Colon (tissue), 2 donors: ENCODE results near the gene EDAR.

Source experiments
- FAIRE-seq: peaks from 2 replicates; lab custom pipeline; 2012; peaks lifted over from hg19 to GRCh38; lab: Jason Lieb, UNC
- donor health status: control.
- donor health status: control.

EDAR gene

DNA sequence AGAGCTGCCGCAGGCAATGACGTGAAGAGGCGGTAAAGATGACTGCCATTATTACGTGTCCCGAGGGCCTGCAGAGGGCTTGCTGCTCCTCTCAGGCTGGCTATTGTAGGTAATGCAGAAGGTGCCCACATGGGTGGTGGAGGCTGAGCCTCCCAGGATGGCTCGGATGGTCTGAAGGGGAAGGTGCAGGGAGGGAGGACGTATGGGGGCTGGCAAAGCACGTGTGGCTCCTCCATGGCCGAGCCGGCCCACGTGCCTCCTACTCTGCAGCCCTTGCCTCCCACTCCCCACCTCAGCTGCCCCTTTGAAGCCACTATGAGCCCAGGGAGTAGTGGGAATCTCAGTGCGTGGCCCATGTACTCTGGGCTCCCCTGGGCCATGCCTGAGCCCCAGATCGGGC, 48.9 kb downstream of the EDAR start:
- FAIRE-seq, result no peak

DNA sequence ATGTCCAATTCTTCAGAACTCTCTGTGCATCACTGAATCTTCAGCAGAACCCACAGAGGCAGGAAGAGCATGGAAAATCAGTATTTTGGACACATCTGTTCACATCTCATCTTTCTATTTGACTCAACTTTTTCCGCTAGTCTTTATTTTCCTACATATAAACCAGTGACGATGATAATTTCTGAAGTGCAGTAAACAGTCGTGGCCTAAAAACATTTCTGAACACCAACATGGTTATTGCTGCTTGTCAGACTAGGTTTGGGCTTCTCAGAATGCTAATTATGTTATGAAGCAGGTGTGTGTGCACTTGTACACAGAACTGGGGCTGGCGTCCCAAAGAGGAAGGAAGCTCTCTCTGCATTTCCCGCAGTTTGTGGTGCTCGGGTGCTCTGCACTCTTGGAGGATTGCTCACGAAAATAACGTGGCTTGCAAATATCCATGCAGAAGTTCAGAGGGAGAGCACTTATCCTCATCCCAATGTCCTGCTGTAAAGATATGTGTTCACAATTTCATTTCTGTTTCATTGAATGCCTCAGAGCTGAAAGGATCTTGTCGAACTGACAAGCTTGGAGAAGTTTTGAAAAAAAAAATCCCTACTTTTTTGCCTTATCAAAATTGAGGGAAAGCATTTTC, 50.8 kb downstream of the EDAR start:
- no peak for FAIRE-seq

- no peak for FAIRE-seq
These were observed 51.5 kb downstream of the EDAR start for GRCh38 chr2:108937367-108938017.

DNA sequence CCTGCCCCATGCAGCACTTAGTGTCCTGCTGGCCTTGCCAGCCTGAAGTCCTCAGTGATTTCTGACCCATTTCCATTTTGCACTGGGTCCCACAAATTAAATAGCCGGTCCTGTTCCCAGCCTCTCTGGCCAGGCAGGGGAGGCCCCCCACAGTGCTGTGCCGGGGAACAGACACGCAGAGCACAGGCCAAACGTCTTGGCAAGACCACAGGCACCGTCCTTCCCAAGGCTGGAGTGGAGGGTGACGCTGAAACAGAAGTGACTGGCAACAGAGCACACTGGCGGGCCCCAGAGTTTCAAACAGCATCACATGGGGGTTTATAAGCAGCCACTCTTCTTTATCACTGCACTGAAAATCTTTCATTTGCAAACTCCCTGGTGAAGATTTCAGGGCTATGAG, 52.2 kb downstream of the EDAR start:
- FAIRE-seq, result no peak

DNA sequence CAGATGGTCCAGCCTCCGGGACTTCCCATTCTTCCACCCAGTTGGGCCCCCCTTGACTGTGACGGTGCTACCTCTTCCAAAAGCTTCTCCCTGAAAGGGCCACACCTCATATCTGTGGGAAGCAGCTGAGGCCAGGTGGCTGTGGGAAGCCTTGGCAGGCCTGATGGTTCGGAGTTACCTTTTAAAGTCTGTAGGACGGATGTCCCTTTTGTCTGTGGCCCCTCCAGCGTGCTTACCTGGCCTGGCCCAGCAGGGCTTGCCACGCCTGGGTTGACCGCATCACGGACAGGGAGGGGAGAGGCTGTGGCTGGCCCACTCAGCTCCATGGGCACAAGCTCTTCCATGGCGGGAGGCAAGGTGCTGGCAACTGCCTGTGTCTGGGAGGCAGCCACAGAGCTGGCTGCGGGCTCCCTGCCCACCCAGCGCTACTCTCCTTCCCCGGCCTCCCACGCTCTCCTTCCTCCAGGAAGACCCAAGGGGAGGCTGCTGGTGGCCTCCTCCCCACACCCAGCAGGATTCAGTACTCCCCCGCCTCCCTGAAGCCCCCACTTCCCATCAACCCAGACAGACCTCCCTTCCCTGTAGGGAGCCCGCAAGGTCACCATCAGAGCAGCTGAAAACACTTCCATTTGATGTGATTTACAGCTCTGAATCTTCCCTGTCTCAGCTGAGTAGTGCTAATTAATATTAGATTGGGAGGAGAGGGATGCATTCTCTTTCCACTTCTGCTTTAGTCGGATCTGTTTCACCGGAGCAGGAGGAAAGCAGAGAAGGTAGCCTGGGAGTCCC, 52.8 kb downstream of the EDAR start:
- FAIRE-seq, result no peak

DNA sequence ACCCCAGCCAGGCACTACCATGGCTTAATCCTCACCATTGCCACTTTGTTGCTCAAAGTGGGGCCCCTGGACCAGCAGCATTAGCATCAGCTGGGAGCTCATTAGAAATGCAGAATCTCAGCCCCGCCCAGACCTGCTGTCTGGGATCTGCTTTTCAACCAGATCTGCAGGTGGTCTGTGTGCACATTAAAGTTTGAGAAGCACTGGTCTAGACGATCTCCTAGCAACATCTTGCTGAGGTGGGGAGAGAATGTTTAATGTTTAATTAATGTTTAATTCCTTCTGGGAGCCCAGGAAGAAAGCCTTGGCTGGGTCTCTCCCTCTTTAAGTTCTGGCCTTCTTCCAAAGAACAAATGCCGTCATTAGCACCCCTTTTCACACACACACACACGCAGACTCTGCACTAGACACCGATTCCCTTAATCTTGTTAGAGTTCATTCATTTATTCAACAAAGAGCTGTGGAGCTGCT, 53.7 kb downstream of the EDAR start:
- no peak for FAIRE-seq

DNA sequence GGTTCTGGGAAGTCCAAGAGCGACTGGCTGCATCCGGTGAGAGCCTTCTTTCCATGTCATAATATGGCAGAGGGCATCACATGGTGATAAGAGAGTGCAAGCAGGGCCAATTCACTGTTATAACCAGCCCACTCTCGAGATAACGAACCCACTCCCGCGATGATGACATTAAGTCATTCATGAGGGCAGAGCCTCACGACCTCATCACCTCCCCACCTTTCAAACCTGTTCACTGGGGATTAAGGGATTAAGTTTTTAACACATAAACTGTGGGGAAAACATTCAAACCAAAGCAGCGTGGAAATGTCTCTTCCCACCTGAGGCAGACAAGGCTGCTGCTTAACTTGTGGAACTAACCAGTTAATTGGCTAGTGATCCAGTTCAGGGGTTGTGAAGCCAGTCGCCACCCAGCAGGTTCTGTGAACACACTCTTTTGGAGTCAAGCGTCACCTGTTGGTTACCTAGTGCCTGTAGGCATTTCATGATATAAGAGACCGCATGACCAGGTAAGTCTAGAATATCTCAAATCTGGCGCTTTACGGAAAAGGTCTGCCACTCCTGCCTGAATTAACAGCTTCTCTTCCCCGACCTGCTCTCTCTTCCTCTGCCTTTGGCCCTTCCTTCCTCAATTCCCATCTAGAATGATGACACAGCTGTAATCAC, 54.3 kb downstream of the EDAR start:
- no peak for FAIRE-seq

- FAIRE-seq, result no peak
These were observed 54.9 kb downstream of the EDAR start for GRCh38 chr2:108934151-108934550.

- no peak for FAIRE-seq
These were observed 55.3 kb downstream of the EDAR start for GRCh38 chr2:108933691-108934117.

- no peak for FAIRE-seq
These were observed 56.2 kb downstream of the EDAR start for GRCh38 chr2:108932736-108933332.

GRCh38 chr2:108931372-108931771, 57.6 kb downstream of the EDAR start:
- FAIRE-seq, result no peak

DNA sequence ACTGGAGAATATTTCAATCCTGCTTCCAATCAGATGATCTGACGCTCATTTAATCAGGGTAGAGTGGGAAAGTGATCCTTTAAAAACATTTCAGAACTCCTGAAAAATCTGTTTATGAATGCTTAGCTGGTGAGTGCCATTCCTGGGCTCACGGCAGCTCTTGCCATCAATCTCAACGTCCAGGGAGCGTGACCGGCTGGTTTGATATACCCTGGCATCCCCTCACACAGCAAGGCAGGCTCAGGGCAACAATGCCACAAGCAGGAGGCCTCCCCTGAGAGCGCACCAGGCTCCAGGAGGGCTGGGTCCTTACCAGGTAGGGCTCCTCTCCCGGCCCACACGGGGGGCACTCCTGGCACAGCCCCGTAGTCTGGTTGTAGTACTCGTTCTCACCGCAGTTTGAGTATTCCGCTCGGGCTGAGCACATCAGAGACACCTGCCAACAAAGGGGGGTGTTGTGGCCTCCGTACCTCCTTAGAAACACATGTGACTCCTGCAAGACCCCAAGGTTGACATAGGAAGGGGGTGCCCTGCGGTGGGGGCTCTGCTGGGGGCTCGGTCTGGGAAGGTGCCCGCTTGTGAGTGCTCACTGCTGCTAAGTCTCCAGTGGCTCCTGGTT, 59.1 kb downstream of the EDAR start:
- no peak for FAIRE-seq

DNA sequence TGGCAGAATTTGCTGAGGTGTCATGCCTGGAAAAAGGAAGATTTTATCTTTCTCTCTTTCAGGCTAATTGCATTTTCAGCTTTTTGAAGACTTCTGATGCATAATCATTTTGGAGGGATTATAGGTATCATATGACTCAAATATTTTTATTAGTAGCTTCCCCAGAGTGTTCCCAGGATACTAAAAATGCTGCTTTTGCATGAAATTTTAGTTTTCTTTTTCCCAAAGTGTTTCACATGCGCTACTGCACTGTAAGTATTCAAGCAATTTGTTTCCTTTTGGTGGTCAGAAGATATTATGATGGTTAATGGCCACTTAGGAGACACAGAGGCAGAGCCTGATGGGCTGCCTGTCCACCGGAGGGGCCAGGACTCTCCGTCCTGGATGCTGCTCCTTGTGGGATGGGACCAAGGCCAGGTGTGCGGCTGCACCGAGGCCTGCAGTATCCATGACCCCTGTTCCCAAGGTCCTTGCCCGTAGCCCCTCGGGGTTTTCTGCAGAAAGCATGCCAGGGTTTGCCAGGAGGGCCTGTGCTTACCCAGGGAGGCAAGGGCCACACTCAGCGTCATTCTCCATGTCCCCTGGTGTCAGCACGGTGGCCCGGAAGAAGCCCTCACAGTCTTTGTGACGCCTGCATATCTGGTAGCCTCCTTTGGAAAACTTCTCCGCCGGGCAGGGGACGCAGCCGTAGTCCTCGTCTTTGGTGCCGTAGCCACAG, 60.2 kb downstream of the EDAR start:
- no peak for FAIRE-seq

DNA sequence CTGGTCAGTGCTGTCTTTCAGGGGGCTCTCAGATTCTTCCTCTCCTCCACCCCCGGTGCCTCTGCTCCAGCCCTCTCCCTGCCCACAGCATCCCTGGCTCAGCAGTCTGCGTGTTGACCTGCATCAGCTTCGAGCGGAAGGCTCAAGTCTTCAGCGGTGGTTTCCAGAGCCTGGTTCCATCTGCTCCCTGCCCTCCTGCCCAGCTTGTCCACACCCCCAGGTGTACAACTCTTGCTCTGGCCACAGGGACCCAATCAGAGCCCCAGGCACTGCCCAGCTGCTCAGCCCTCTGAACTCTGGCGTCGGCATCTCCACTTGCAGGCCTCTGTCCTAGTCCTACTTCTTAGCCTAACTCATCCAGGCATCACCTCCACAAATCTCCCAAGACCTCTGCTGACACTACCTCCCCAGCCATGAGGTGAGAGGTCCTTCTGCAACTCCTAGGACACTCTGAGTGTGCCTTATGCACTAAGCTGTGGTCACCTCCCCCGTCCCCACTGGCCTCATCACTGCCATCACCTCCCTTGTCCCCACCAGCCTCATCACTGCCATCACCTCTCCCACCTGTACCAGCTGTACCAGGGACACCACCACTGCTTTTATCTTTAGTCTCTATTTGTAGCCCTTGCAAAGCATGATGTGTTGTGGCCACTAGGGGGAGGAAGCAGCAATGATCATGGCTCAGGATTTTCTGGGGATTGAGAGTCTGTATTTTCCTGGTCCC, 60.9 kb downstream of the EDAR start:
- no peak for FAIRE-seq

- no peak for FAIRE-seq
These were observed 61.6 kb downstream of the EDAR start for GRCh38 chr2:108927405-108927804.

- FAIRE-seq, result no peak
These were observed 62.2 kb downstream of the EDAR start for GRCh38 chr2:108926561-108927380.

DNA sequence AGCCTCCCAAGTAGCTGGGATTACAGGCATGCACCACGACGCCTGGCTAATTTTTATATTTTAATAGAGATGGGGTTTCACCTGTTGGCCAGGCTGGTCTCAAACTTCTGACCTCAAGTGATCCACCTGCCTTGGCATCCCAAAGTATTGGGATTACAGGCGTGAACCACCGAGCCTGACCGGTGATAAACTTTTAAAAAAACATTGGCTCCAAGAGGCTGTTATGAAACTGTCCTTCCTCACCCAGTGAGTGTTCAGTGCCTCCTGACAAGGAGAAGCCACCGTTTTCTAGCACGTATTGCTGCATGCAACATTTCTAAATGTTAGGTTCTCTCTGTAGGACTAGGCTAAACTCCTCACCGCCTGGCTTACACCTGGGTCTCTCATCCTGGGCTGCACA, 63.3 kb downstream of the EDAR start:
- no peak for FAIRE-seq

- FAIRE-seq, result no peak
These were observed 63.7 kb downstream of the EDAR start for GRCh38 chr2:108925286-108925685.

GRCh38 chr2:108924580-108925251, 64.3 kb downstream of the EDAR start:
- no peak for FAIRE-seq
